Ishikawa (cell line): Measurements from ENCODE around the gene MYLK.

Experiments
- EP300 ChIP-seq: IDR thresholded peaks from 2 replicates; pipeline ENCODE4 v1.6.1; 2012; ENCODE audit warnings: borderline replicate concordance
- TAF1 ChIP-seq: IDR thresholded peaks from 2 replicates; pipeline ENCODE4 v1.6.1; 2012; ENCODE audit warnings: low read depth, mild to moderate bottlenecking
- TF ChIP-seq, protein P1 (sequence below): IDR thresholded peaks from 2 replicates; pipeline ENCODE4 v1.6.1; 2012; ENCODE audit warnings: low read depth, mild to moderate bottlenecking
- TF ChIP-seq, protein P2 (sequence below): IDR thresholded peaks from 2 replicates; pipeline ENCODE4 v1.6.1; 2012

DNA sequence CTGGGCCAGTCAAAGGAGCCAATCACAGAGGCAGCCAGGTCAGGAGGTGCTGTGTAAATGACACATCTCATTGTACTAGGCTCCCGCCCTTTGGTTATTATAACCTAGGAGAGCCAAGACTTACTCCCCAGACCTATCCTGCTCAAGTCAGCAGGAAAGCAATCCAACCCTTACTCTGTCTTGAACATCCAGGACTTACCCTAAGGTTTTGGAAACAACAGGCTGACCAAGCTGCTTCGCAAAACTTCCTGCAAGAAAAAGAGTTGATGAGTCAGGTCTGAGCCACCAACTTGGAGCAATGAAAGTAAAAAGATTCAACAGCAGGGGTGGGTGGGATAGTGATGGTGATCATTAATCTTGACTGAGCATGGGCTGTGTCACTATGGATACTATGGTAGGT lies 144.4 kb downstream of the MYLK start:
- TF ChIP-seq, protein P1, sequence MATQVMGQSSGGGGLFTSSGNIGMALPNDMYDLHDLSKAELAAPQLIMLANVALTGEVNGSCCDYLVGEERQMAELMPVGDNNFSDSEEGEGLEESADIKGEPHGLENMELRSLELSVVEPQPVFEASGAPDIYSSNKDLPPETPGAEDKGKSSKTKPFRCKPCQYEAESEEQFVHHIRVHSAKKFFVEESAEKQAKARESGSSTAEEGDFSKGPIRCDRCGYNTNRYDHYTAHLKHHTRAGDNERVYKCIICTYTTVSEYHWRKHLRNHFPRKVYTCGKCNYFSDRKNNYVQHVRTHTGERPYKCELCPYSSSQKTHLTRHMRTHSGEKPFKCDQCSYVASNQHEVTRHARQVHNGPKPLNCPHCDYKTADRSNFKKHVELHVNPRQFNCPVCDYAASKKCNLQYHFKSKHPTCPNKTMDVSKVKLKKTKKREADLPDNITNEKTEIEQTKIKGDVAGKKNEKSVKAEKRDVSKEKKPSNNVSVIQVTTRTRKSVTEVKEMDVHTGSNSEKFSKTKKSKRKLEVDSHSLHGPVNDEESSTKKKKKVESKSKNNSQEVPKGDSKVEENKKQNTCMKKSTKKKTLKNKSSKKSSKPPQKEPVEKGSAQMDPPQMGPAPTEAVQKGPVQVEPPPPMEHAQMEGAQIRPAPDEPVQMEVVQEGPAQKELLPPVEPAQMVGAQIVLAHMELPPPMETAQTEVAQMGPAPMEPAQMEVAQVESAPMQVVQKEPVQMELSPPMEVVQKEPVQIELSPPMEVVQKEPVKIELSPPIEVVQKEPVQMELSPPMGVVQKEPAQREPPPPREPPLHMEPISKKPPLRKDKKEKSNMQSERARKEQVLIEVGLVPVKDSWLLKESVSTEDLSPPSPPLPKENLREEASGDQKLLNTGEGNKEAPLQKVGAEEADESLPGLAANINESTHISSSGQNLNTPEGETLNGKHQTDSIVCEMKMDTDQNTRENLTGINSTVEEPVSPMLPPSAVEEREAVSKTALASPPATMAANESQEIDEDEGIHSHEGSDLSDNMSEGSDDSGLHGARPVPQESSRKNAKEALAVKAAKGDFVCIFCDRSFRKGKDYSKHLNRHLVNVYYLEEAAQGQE = no peak
- TF ChIP-seq, protein P2, sequence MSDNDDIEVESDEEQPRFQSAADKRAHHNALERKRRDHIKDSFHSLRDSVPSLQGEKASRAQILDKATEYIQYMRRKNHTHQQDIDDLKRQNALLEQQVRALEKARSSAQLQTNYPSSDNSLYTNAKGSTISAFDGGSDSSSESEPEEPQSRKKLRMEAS = no peak
- TF ChIP-seq TAF1 = no peak
- no peak for TF ChIP-seq EP300
